Esophagus muscularis mucosa (tissue), 4 donors: ENCODE measurements around the gene ZFYVE27. TPM values are rescaled to one million over a fixed set of nuclear protein-coding genes. Genes with fewer than 3 reads are reported as not detected.

Experiments used
- DNase-seq: peaks from one replicate; pipeline ENCODE4 v3.0.0-alpha.2; 2017; ENCODE audit errors: extremely low spot score
- H3K27ac ChIP-seq, 4 donors: fragments of 200-600 bp; sonication (generic); replicated peaks in 1 of 4; 1 replicate in 3 of 4; 2 replicates in 1 of 4; pipeline ENCODE4 v1.5.1; 2016 to 2019; ENCODE audit warnings: mild to moderate bottlenecking in 1 of 4
- H3K27me3 ChIP-seq, 4 donors: fragments of 200-600 bp; sonication (generic); one replicate each; pipeline versions ENCODE4 v1.5.1 to v1.6.0; 2016 to 2019
- H3K36me3 ChIP-seq, 4 donors: fragments of 200-600 bp; sonication (generic); one replicate each; pipeline ENCODE4 v1.5.1; 2016 to 2019
- H3K4me1 ChIP-seq, 4 donors: fragments of 200-600 bp; sonication (generic); one replicate each; pipeline ENCODE4 v1.5.1; 2016 to 2019
- H3K4me3 ChIP-seq, 4 donors: fragments of 200-600 bp; sonication (generic); 1 replicate in 2 of 4; 2 replicates in 2 of 4; pipeline ENCODE4 v1.5.1; 2016 to 2019; ENCODE audit warnings: mild to moderate bottlenecking in 4 of 4, moderate library complexity in 1 of 4
- H3K9me3 ChIP-seq, 4 donors: fragments of 200-600 bp; sonication (generic); 1 replicate in 3 of 4; 2 replicates in 1 of 4; pipeline ENCODE4 v1.5.1; 2016 to 2019
- EP300 ChIP-seq: sonication (generic); formaldehyde crosslinking; IDR thresholded peaks from one replicate; pipeline ENCODE4 v1.6.1; 2017; ENCODE audit warnings: antibody characterized with exemption
- POLR2A ChIP-seq: fragments of 450-650 bp; IDR thresholded peaks from one replicate; pipeline ENCODE4 v1.6.1; 2017; ENCODE audit warnings: antibody characterized with exemption, moderate library complexity, mild to moderate bottlenecking, low read depth
- POLR2AphosphoS5 ChIP-seq, 2 donors: sonication (generic); formaldehyde crosslinking; IDR thresholded peaks; one replicate each; pipeline ENCODE4 v1.6.1; 2017; ENCODE audit warnings: antibody characterized with exemption in 2 of 2
- WGBS: methylation state at CpG from one replicate; pipeline ENCODE4 v1.1.5; 2018; 5-methylcytosine and 5-hydroxymethylcytosine counted together
- intact Hi-C: fragments of 100-400 bp; cut with DNase I; formaldehyde crosslinking; loops from one replicate; pipeline ENCODE4 v1.15.1; 2023
- total RNA-seq, 4 donors: library from RNA; depleted of rRNA; stranded (reverse); fragments of >200 nt; gene quantifications; one replicate each; pipeline versions ENCODE4 v1.1.0 to v1.2.1, GENCODE V29; 2016
- TF ChIP-seq, protein P1 (sequence below), 3 experiments: fragments of 200-600 bp in 2 of 3; fragments of 450-650 bp in 1 of 3; sonication (generic) in 2 of 3; IDR thresholded peaks; one replicate each; pipeline ENCODE4 v1.5.1; 2017 to 2019; ENCODE audit warnings: antibody characterized with exemption in 3 of 3, mild to moderate bottlenecking in 2 of 3, moderate library complexity in 1 of 3

Gene ZFYVE27
- total RNA-seq, 4 donors from 2014 or later, result 7.1 to 17.2 (median 16.0) TPM

DNA sequence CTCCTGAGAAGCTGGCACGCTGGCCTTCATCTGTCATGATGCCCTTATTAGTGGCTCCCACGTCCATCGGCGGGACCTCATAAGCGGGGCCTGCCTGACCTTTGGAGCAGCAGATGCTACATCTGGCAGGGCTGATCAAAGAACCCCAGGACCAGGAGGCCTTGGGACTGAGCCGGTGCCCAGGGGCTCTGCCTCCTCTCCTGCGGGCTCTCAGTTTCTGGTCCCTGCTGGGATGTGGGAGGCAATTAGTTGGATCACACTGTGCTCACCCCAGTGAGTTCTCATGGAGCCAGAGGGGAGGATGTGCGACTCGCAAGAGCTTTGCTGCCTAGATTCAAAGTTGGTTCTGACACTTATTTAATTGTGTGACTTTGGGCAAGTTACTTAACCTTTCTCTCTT lies 63.5 kb downstream of the ZFYVE27 start:
- WGBS, result 80% methylated on average over 5 of the region's 9 CpGs
- intact Hi-C loops, result no loop called here
- H3K27me3 ChIP-seq, result peaks cover 0 to 42% (median 0%) of the 10 kb centered on the region in 4 donors
- H3K4me1 ChIP-seq, result no peaks in the 10 kb centered on the region
- TF ChIP-seq POLR2AphosphoS5 (IDR thresholded peaks at IDR 0.05) (no peak), POLR2A (no peak), EP300 (no peak)
- TF ChIP-seq, protein P1, sequence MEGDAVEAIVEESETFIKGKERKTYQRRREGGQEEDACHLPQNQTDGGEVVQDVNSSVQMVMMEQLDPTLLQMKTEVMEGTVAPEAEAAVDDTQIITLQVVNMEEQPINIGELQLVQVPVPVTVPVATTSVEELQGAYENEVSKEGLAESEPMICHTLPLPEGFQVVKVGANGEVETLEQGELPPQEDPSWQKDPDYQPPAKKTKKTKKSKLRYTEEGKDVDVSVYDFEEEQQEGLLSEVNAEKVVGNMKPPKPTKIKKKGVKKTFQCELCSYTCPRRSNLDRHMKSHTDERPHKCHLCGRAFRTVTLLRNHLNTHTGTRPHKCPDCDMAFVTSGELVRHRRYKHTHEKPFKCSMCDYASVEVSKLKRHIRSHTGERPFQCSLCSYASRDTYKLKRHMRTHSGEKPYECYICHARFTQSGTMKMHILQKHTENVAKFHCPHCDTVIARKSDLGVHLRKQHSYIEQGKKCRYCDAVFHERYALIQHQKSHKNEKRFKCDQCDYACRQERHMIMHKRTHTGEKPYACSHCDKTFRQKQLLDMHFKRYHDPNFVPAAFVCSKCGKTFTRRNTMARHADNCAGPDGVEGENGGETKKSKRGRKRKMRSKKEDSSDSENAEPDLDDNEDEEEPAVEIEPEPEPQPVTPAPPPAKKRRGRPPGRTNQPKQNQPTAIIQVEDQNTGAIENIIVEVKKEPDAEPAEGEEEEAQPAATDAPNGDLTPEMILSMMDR (IDR thresholded peaks at IDR 0.05), result no peak
- H3K9me3 ChIP-seq, result peaks cover 0 to 10% (median 6%) of the 10 kb centered on the region in 4 donors
- H3K4me3 ChIP-seq, result no peak overlapping the region
- no peak for DNase-seq
- no peaks in the 10 kb centered on the region for H3K36me3 ChIP-seq
- no peak overlapping the region for H3K27ac ChIP-seq

DNA sequence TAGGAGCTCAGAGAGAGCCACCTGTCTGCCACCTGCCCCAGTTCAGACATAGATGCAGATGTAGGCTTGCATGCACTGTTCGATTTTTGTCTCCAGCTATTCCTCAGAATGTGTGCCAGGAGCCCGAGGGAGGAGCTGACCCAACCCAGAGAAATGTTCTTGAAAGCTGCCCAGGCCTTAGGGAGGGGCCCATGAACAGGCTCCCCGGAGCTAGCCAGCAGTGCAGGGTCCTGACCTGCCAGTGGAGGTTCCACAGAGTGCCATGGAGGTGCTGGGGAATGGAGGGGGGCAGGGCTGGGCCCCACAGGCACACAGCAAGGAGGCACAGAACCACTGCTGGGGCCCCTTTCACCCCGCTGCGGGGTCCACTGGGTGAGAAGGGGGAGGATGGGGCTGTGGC lies 64.5 kb downstream of the ZFYVE27 start:
- 78% methylated on average over 5 of the region's 5 CpGs for WGBS
- no peak overlapping the region for H3K27ac ChIP-seq
- peaks cover 0 to 42% (median 0%) of the 10 kb centered on the region in 4 donors for H3K27me3 ChIP-seq
- no peak for DNase-seq
- no peak for TF ChIP-seq EP300
- H3K4me1 ChIP-seq, result no peaks in the 10 kb centered on the region
- peaks cover 0 to 10% (median 6%) of the 10 kb centered on the region in 4 donors for H3K9me3 ChIP-seq
- intact Hi-C loops, result no loop called here
- no peaks in the 10 kb centered on the region for H3K36me3 ChIP-seq
- no peak overlapping the region for H3K4me3 ChIP-seq

DNA sequence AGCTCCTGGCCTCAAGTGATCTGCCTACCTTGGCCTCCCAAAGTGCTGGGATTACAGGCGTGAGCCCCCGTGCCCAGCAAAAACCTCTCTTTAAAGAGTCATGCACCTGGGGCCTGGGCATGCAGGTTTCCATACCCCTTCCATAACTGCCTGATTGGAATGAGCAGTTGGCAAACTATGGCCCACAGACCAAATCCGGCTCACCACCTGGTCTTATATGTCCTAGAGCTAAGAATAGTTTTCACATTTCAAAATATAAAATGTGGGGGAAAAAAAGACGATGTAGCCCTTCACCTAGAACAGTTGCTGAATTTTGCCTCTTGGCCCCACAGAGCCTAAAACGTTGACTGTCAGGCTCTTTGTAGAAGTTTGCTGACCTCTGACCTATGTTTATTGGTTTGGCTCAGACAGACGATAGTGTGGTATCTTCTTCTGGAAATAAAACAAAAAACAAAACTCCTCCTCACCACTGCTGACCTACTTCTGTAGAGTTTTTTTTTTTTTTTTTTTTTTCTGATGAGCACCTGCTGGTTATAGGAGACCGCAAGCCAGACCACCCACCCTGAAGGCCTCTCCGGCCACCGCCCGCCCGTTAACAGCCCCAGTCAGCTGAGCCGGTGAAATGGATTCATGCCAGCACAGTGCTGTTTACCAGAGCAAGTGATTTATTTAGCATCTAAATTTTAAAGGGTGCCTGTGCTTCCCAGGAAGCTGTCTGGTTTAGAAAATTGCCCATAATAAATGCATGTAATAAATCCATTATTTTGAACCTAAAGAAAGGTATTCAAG lies 68.4 kb downstream of the ZFYVE27 start:
- TF ChIP-seq EP300 (no peak), POLR2A (no peak), POLR2AphosphoS5 (IDR thresholded peaks at IDR 0.05) (no peak)
- TF ChIP-seq, protein P1 (IDR thresholded peaks at IDR 0.05), result no peak
- 74% methylated on average over 12 of the region's 12 CpGs for WGBS
- intact Hi-C loops, result no loop called here
- Histone ChIP-seq H3K27ac (no peak overlapping the region), H3K36me3 (no peaks in the 10 kb centered on the region), H3K27me3 (peaks cover 0 to 20% (median 0%) of the 10 kb centered on the region in 4 donors), H3K4me3 (no peak overlapping the region), H3K9me3 (no peaks in the 10 kb centered on the region), H3K4me1 (no peaks in the 10 kb centered on the region)
- DNase-seq, result no peak

DNA sequence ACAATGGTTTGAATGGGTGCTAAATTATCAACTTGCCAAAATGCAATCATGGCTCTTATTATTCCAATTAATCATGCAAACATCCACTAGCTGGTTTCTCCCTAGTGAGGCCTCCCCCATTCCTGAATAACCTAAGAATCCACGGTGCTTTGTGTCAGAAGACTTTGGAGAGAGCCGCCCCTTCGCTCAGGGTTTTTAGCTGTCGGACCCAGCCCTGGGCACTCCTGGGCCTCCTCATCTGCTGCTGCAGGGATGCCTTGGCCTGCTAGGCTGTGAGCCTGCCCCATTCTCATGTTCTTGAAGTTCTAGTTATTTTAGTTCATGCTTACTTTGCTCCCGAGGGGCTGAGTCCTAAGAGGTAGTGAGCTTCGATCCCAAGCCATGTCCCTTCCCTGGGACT lies 69.0 kb downstream of the ZFYVE27 start:
- 76% methylated on average over 6 of the region's 6 CpGs for WGBS
- H3K4me1 ChIP-seq, result no peaks in the 10 kb centered on the region
- H3K27ac ChIP-seq, result no peak overlapping the region

DNA sequence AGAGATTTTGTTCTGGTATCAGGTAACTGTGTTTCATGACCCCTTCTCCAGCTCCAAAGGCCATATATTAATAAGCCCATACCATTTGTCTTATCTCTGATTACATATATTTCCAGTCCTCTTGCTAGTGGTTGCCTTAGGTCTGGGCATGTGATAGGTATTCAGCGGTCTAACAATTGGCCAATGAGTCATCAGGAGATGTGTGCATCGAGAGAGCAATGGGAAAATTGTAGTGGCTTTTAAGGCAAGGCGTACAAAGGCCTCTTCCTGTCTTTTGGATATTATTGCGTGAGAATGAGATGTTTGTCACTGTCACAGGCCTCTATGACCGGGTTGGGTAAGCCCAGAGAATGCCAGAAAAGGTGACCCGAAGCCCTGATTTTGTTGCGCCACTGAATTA lies 73.5 kb downstream of the ZFYVE27 start:
- TF ChIP-seq, protein P1 (IDR thresholded peaks at IDR 0.05), result no peak
- TF ChIP-seq POLR2AphosphoS5 (IDR thresholded peaks at IDR 0.05) (no peak), EP300 (no peak), POLR2A (no peak)

More for the DNA sequence above, 69.0 kb downstream of the ZFYVE27 start:
- Histone ChIP-seq H3K36me3 (no peaks in the 10 kb centered on the region), H3K4me3 (no peak overlapping the region), H3K27me3 (peaks cover 0 to 13% (median 0%) of the 10 kb centered on the region in 4 donors), H3K9me3 (no peaks in the 10 kb centered on the region)
- intact Hi-C loops, result no loop called here
- no peak for DNase-seq
- TF ChIP-seq, protein P1 (IDR thresholded peaks at IDR 0.05), result no peak
- TF ChIP-seq POLR2A (no peak), POLR2AphosphoS5 (IDR thresholded peaks at IDR 0.05) (no peak), EP300 (no peak)

More for the DNA sequence above, 73.5 kb downstream of the ZFYVE27 start:
- intact Hi-C loops, result no loop called here
- WGBS, result 87% methylated on average over 7 of the region's 7 CpGs
- Histone ChIP-seq H3K27ac (no peak overlapping the region), H3K4me1 (no peaks in the 10 kb centered on the region), H3K36me3 (no peaks in the 10 kb centered on the region), H3K9me3 (no peaks in the 10 kb centered on the region), H3K4me3 (no peak overlapping the region), H3K27me3 (peaks cover 0 to 23% (median 0%) of the 10 kb centered on the region in 4 donors)
- DNase-seq, result no peak

Other genes with a start within 250 kb of the ZFYVE27 start
- gene MMS19, start 238.7 kb upstream of the ZFYVE27 start, total RNA-seq, result 10 to 100 TPM; 46.9 to 51.4 (median 48.6) TPM
- 10 to 100 TPM in 3 of 4 donors, 1 to 10 TPM in 1; 4.2 to 18.4 (median 14.1) TPM for gene UBTD1, start 238.2 kb upstream of the ZFYVE27 start, total RNA-seq
- gene ANKRD2, start 164.3 kb upstream of the ZFYVE27 start, total RNA-seq, result 1 to 10 TPM in 2 of 4 donors, under 1 TPM in 1, not detected in 1; 0.33 to 1.6 (median 1.2) TPM
- 1 to 10 TPM in 1 of 4 donors, under 1 TPM in 3; 0.45 to 1.5 (median 0.83) TPM for gene HOGA1, start 152.7 kb upstream of the ZFYVE27 start, total RNA-seq
- under 1 TPM in 1 of 4 donors, not detected in 3; 0.46 TPM for gene C10orf62, start 147.4 kb upstream of the ZFYVE27 start, total RNA-seq
- 10 to 100 TPM in 1 of 4 donors, 1 to 10 TPM in 3; 2.1 to 11.5 (median 4.5) TPM for gene MORN4, start 103.6 kb upstream of the ZFYVE27 start, total RNA-seq
- gene PI4K2A, start 96.5 kb upstream of the ZFYVE27 start, total RNA-seq, result 10 to 100 TPM; 17.0 to 27.3 (median 24.1) TPM
- 10 to 100 TPM; 29.9 to 65.5 (median 36.3) TPM for gene AVPI1, start 49.9 kb upstream of the ZFYVE27 start, total RNA-seq
- gene MARVELD1, start 23.4 kb upstream of the ZFYVE27 start, total RNA-seq, result 100 to 1,000 TPM in 1 of 4 donors, 10 to 100 TPM in 3; 43.4 to 104 (median 73.9) TPM
- gene SFRP5, start 34.9 kb downstream of the ZFYVE27 start, total RNA-seq, result 10 to 100 TPM; 19.9 to 41.3 (median 34.8) TPM
- gene GOLGA7B, start 112.7 kb downstream of the ZFYVE27 start, total RNA-seq, result under 1 TPM; under 0.01 to 0.33 (median 0.18) TPM